ENCODE data around the gene TERC.
"Not testable (repeated sequence)": the region's sequence is repeated elsewhere in the genome, so short reads cannot be mapped to it uniquely, and the experiment has no call there.

Gene TERC

GRCh38 chr3:169771497-169772304 lies 6.8 kb upstream of the TERC start:
- peak; percentile 93 for DNase-seq

GRCh38 chr3:169769287-169770181 lies 4.7 kb upstream of the TERC start, which contains the start of gene ACTRT3:
TSS of gene ACTRT3 (minus strand) at chr3:169769561. CDS start at chr3:169769520, 41 bp downstream.
- peak; percentile 92 for DNase-seq

GRCh38 chr3:169764312-169764881 lies 463 bp downstream of the TERC start:
- peak; percentile 67 for DNase-seq

- peak; percentile 41 for DNase-seq
Measured at GRCh38 chr3:169760479-169760878, 4.4 kb downstream of the TERC start.

DNA sequence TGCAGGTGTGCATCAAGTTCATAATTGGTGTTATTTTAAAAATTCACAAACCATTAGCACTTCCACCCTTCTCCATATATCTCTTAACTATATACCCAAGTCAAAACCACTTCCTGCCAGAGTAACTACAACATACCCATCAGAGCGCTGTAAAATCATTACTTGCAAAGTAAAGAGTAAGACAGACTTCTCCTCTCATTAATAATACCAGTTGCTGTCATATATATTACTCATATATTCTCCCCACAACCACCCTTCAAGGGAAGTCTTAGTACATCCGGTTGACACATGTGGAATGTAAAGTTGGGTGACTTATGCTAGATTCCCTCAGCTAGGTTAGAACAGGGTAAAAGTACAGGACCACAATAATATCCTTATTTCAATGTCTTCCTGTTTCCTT lies 5.6 kb downstream of the TERC start:
- DNase-seq, result peak; percentile 54

GRCh38 chr3:169758359-169758994 lies 6.4 kb downstream of the TERC start:
- peak; percentile 79 for DNase-seq

GRCh38 chr3:169755488-169755887 lies 9.4 kb downstream of the TERC start:
- DNase-seq, result no peak

- DNase-seq, result no peak
Measured at GRCh38 chr3:169754711-169755110, 10.1 kb downstream of the TERC start.

DNA sequence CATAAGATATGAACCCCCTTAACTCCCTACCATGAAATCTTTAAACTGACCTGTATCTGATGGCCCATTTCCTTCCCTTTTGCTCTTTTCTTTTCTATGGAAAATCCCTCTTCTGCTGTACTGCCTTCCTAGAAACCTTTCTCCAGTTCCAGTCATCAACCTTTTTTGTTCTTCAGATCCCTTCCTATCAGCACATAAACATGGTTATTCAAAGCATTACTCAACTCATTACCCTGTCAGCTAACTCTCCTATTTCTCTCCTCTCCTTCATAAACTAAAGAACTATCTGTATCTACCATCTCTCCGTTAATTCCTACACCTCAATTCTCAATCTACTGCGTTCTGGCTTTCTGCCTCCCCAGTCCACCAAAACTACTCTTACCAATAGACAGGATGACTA lies 13.0 kb downstream of the TERC start:
- no peak for DNase-seq

DNA sequence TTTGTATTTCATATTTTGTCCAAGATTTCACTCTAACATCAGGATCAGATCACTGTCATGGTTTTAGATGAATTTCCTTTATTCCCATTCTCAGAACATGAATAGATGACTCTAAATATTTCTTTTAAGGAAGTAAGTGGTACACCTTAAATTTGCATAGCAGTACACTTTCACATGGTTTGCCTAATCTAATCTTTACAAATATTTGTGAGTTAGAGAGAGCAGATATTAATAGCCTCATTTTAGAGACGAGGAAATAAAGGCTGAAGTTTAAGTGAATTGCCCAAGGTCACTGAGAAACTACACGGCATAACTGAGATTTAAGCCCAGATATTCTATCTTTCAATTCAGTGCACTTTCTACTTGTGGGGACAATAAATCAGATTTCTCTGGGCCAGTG lies 14.2 kb downstream of the TERC start:
- no peak for DNase-seq

- DNase-seq, result no peak
Measured at GRCh38 chr3:169748670-169749069, 16.2 kb downstream of the TERC start.

- DNase-seq, result no peak
Measured at GRCh38 chr3:169746924-169747323, 17.9 kb downstream of the TERC start.

GRCh38 chr3:169744366-169745054 lies 20.4 kb downstream of the TERC start:
- DNase-seq, result peak; percentile 34

DNA sequence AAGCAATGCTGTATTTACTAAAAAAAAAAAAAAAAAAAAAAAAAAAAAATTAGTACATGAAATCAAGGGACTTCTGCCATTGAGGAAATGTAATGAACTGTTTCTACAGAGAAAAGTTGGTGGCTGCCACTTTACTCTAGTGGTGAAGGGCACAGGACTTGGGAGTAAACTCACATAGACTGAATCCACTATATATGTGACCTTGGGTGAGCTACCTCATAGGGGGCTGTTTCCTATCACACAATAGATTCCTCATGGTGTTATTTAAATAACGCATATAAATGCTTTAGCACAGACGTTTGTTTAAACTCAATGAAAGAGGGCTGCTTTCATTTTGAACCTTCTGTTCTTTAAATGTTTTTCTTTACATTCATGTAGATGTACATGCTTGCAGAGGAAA lies 25.8 kb downstream of the TERC start:
- no peak for DNase-seq

GRCh38 chr3:169731857-169732256 lies 33.0 kb downstream of the TERC start:
- not testable (repeated sequence) for DNase-seq

DNA sequence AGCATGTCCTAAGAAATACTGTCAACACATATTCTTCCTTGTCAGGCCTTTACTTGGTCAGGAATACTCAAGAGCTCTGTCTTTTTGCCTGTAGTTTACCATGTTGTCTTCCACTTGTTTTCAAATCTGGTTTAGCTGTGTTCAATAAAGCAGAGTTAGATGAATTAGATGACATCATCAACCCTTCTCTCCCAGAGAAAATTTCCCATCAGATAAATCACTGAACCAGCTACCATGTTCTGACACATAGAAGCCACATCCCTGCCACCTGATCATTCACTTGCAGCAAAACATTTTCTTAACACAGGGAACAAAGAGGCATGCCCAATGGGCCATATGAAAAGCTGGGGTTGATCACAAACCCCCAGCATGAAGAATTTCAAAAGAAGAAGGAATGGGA lies 42.1 kb downstream of the TERC start:
- no peak for DNase-seq

DNA sequence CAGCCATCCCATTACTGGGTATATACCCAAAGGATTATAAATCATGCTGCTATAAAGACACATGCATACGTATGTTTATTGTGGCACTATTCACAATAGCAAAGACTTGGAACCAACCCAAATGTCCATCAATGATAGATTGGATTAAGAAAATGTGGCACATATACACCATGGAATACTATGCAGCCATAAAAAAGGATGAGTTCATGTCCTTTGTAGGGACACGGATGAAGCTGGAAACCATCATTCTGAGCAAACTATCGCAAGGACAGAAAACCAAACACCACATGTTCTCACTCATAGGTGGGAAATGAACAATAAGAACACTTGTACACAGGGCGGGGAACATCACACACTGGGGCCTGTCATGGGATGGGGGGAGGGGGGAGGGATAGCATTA lies 46.4 kb downstream of the TERC start:
- not testable (repeated sequence) for DNase-seq
